ENCODE results near the gene BABAM2.
A peak's percentile ranks its signal among the peaks of the same experiment; 100 is the strongest.
"Not testable (repeated sequence)": the region's sequence is repeated elsewhere in the genome, so short reads cannot be mapped to it uniquely, and the experiment has no call there.

The BABAM2 gene

DNA sequence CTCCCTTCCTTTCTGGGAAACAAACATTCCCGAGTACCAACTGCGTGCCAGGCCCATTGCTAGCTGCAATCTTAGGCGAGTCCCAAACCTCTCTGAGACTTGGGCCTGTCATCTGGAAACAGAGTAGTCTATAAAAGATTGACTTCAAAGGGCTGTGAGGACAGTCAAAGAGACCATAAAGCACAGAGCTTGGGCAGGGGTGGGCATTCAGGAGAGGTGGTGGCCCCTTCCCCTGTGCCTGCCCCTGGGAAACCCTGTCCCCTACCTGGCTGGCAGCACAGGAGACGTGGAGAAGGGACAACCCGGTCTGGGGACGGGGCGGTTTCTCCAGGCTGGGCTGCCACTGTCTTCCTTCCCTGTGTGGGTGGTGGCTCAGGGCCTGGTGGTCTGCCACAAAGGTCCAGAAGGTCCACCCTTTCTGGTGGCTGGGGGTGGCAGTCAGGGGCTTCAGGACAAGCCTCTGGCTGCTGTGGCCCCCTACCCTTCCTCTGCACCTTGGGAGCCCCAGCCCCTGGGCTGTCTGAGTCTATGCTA, 468.2 kb downstream of the BABAM2 start:
- no peak for DNase-seq (ENCODE audit: low read depth in 2 of 2)

DNA sequence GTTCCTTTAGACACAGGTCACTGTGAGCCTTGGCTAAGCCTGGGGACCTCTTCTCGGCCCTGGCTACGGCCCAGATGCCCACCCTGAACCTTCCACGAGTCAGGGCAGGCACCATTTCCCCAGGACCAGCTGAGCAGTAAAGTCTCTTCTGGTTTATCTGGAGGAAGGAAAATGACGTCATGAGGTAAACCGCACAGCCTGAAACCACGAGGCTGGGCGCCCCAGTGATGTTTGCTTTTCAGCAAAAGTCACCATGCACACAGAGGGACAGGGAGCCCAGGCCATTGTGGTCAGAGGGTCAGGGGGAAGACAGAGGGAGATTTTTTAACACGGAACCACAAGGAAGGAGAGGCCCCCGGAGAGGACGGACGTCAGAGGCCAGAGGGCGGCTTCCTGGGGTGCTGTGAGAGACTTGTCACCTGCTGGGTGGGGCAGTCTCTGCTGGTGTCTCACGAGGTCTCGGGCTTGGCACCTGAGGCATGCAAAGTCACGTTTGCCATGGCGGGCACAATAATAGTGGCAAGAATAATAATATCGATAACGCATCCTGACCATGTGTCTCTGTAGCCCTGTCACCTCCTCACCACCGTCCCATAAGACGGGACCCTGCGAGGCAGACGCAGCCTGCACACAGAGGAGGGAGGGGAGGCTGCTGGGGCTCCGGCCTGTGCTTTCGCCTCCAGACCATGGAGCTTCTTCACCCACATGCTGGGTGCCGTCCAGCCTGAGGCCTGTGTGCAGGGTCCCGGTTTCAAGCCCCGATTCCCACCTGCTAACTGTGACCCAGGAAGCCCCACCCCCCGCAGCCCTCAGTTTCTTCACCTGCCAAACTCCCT, 468.9 kb downstream of the BABAM2 start:
- peak; percentile 59 to 81 for DNase-seq (ENCODE audit: low read depth in 2 of 2)

DNA sequence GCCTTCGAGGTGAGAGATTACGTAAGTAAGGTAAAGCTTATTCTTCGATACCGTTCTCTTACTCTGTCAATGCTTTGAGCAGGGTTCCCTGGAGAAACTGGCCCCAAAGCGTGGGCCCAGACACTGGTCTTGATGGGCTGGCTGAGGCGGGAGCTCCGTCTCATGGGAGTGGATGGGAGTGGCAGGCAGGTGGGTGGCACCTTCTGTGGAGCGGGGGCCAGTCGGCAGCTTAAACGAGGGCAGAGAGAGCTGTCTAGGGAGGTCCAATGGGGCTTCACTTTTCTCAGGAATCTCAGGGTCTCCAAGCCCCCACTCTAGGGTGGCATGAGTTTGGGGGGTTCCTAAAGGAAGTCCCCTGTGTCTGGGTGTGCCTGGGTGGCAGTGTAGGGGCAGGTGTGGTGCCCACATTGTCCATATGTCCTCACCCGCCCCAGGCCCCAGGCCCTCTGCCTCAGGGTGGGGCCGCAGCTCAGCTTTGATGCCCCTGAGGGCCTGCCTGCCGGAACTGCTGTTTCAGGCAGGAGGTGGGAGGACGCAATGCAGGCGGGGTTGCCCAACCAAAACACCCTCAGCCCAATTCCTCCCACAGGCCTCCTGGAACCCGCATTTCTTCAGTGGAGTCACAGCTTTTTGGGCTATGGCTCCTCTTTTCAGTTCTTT, 469.7 kb downstream of the BABAM2 start:
- DNase-seq (ENCODE audit: low read depth in 2 of 2), result no peak

DNA sequence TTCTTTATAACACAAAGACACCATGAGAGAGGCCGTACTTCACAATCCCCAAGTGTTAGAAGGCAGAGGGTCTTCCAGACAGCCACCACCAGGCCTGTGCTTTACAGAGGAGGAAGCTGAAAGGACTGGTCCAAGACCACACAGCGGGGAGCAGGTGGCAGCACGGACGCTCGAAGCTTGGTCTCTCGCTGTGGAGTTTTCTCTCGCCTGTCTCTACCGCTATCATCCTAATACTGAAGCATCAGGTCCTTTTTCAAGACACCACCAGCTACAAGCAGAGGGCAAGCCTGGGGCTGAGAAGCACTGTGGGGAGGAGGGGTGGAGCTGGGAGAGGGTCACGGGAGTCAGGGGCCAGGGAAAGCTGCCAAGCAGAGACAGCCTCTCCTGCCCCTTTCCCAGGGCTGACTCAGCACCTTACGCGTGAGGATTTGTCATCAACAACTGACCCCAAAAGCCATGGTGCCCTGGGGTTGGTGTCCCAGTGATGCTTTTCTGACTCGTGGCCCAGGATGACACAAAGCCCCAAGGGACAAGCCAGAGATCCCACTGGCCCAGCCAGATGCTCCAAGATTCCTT, 470.3 kb downstream of the BABAM2 start:
- DNase-seq (ENCODE audit: low read depth in 2 of 2), result no peak

DNA sequence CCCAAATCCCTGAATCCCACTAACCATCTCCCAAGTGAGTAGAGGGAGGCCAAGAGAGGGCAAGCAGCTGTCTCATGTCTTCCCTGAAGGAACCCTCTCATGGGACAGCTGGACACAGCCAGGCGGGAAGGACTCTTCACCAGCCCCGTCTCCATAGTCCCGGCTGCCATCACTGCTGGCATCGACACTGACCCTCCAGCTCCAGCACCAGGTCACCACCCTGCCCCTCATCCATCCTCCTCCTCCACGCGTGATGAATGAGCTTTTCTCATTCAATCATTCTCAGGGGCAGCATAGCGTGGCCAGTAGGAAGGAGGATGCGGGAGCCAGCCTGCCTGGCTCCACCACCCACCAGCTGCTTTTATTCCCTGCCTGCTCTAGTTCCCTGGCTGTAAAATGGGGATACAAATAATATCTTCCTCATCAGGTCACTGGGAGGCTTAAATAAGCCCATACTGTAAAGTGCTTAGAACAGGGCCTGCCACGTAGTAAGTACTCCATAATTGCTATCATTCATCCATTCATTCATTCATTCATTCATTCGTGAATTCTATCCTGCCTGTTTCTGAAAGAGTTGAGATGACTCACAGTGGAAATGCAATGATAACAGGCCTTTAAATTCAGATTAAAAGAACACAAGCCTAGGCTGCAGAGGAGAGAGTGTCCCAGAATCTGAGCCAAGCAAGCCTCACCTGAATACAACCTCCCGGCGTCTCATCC, 471.6 kb downstream of the BABAM2 start:
- no peak for DNase-seq (ENCODE audit: low read depth in 2 of 2)

DNA sequence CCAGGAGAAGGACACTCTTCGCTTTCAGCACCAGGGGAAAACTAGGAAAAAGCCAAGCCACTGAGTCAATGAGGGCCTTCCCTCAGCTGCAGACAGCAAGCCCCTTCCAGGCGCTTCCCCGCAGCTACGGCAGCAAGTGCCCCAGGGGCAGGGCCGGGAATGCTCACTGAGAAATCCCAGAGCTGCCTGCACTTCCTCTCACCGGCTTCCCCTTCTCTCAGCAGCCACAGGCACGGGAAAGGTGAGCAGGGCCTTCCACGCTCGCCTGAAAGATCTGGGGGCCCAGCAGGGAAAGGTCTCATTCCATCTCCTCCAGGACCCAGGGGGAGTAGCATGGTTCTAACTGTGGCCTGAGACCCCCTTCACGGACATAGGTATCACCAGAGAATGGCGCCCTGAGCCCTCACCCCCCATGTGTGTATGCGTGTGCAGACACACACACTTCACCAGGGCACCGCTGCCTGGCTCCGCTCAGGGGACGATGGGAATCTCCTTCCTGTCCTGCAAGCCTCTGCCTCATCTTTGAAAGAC, 472.5 kb downstream of the BABAM2 start:
- no peak for DNase-seq (ENCODE audit: low read depth in 2 of 2)

DNA sequence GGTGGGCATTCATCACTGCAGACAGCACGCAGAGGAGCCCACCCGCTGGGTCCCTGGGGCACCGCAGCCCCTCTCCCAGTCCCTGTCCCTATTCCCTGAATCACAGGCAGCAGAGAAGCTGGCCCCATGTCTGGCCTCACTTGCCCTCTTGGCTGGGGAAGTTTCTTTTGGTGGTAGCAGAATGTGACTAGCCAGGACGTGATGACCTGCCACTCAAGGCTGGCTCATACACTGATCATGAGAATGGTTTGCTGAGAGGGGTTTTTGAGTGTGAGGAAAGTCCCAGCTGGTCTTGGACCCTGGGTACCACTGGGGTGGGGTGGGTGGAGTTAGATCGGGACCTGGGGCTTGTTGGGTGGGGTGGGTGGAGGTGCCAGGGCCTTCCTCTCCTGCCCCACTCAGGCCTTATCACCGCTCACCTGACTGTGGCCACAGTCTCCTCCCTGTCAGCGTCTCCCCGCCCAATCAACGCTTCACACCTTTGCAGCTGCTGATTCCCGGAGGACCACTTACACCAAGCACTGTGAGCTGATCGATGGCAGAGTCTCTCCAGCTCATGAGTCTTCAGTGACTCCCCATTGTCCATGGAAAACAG, 473.3 kb downstream of the BABAM2 start:
- no peak for DNase-seq (ENCODE audit: low read depth in 2 of 2)

DNA sequence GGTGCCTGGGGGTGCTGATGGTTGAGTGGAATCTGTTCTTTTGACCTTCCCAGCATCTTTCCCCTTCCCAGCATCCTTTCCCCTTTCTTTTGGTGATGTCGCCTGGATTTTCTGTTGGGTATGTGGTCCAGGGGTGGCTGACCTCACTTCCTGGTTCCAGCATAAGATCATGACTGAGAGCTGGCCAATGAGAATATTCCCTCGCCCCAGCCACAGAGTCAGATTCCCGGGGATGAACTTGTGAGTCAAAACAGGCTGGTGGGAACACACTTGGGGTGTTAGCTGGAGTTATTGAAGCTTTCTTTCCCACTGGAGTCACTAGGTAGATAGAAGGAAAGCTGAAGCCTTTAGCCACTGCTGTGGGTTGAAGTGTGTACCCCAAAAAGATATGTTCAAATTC, 474.1 kb downstream of the BABAM2 start:
- DNase-seq (ENCODE audit: low read depth in 2 of 2), result no peak

DNA sequence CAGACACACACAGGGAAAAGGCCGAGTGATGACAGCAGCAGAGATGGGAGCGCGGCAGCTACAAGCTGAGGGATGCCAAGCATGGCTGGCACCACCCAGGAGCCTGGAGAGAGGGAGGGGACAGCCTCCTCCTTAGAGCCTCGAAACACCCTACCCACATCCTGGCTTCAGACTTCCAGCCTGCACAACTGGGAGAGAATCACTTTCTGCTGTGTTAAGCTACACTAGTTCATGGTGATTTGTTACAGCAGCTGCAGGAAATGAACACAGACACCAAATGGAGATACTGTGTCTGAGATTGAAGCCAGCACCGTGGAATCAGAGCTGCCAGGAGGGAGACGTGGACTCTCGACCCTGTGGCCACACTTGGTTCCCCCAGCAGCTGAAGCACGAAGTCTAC, 474.6 kb downstream of the BABAM2 start:
- no peak for DNase-seq (ENCODE audit: low read depth in 2 of 2)

DNA sequence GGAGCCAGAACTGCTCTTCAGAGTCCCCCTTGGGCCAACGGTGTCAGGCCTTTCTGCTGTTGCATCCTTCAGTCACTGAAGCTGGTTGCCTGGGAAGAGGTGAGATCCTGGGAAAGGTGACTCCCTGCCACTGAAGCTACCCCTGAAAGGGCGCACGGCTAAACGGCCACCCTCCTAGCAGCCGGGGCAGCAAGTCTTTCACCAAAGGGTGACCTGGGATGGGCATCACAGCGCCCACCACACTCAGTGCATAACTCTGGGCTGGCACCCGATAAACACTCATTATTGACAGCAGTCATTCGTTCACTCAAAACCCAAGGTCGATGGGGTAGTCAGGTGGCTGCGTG, 475.6 kb downstream of the BABAM2 start:
- no peak for DNase-seq (ENCODE audit: low read depth in 2 of 2)

DNA sequence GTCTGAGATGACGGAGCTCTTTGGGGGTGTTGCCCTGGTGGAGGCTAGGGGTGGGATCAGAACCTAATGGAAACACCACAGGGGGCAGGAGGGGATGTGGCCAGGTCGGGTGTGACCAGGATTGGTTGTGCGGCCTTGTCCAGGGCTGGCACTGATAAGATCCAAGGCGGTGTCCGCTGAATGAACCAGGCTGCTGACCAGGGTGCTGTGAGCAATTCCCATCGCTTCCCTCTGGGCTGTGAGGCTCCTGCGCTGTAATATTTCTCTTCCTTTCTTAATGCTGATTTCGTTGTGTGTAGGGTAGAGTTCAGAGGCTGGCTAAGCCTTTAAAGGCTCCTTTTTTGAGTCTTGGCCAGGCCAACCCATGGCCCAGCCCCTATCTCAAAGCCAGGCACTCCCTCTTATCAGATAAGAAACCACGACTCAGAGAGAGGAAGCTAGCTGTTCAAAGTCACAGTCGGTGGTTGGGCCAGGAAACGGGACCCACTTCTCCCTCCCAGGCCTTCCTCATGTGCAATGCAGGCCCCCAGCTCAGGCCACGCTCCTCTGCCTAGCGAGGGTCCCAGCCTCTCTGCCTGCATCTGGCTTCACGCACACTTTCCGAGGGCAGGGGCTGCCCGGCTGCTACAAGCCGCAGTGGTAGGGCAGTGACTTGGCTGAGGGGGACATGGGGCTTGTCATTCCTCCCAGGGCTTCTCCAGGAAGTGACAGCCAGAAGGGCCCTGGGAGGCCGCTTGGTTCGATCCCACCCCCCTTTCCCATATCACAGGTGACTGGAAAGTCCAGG, 476.2 kb downstream of the BABAM2 start:
- DNase-seq (ENCODE audit: low read depth in 2 of 2), result no peak

DNA sequence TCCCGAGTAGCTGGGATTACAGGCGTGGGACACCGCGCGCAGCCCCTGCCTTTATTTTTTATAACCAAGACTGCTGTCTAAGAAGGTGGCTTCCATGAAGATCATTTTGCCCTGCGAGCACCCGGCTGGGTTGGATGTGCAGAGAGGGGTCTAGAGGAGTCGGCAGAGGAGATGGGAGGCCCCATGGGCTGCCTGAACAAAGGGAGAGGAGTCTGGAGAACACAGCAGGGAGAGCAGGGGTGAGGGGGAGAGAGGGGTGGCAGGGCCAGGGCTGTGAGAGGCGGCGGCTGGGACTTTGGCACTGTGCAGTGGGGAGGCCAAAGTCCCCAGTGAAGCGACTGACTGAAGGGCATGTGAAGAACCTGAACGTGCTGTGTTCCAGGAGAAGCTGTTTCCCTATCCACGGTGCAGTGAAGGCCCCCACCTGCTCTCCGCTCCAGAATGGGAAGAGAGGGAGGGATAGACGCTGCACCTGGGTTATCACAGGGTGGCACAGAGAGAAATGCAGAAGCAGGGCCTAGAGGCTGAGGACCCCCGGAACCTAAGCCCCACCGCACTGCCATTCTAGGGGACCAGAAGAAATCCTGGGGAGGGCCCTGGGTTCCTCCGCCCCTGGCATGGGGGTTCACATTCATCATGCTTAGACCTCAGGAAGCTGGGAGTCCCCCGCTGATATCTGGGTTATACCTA, 477.3 kb downstream of the BABAM2 start:
- DNase-seq (ENCODE audit: low read depth in 2 of 2), result no peak

DNA sequence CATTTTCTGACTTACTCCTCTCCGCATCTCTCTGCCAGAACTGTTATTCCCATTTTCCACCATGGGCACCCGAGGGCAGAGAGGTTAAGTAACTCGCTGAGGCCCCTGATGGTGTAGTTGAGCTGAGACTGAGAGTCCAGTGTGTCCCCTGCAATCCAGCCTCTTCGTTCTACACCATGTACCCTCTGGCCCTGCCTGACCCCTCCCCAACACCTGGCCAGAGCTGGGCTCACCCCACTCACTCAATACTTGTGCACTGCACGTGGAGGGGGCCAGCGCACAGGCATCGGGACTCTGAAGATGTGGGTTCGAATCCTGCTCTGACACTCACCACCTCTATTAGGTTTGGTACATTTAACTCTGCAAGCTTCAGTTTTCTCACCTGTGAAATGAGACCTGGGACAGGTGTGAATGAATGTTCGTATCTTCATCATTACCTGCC, 477.8 kb downstream of the BABAM2 start:
- no peak for DNase-seq (ENCODE audit: low read depth in 2 of 2)

DNA sequence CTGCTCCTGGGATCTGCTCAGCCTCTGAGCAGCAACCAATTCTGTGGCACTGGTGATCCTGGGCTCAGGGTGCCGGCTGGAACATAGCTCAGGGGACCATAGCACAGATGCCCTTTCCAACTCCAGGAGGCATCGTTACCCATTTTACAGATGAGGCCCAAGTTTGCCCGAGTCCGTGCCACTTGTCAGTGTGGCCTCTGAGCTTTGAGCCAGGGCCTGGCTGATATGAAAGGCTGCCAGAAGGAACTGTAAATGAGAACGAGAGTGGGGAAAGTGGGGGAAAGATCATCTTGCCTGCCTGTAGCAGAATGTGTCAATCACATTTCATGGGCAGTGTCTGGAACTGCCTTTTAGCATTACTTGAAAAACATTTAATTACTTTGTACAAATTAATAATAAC, 478.8 kb downstream of the BABAM2 start:
- DNase-seq (ENCODE audit: low read depth in 2 of 2), result no peak

DNA sequence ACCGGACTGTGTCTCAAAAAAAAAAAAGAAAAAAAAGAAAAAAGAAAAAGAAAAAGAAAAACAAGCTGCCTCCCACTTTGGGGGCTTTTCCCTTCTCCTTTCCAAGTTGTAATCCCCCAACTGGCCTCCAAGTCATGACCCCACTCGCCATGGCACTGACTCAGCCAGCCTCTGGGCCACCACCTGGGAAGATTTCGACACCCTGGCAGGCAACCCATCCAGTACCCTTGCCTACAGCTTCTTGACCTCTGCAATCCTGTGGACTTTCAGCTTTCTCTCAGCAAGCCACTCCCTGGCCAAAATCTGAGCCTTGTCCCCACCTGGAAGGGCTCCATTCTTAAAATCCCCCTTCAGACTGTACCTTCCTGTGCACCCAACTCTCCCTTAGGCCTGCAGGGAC, 479.8 kb downstream of the BABAM2 start:
- no peak for DNase-seq (ENCODE audit: low read depth in 2 of 2)

DNA sequence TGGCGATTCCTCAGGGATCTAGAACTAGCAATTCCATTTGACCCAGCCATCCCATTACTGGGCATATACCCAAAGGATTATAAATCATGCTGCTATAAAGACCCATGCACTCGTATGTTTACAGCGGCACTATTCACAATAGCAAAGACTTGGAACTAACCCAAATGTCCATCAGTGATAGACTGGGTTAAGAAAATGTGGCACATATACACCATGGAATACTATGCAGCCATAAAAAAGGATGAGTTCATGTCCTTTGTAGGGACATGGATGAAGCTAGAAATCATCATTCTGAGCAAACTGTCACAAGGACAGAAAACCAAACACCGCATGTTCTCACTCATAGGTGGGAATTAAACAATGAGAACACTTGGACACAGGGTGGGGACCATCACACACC, 481.2 kb downstream of the BABAM2 start:
- DNase-seq (ENCODE audit: low read depth in 2 of 2), result not testable (repeated sequence)

DNA sequence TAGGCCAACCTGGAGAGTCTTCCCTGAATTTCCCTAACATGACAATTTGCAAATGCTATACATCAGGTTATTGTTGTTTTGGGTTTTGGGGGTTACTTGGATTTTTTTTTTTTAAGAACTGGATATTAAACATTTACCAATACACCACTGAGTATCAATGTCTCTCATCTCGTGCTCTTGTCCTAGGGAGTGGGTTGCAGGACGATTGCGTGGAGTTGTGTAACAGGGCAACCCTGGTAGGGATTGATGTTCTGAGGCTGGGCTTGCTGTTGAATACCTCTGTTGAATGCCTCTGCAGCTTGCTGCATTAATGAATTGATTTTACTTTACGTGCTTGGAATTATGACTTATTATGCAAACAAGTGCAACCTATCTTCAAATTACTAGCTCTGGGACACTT, 483.3 kb downstream of the BABAM2 start:
- DNase-seq (ENCODE audit: low read depth in 2 of 2), result no peak

DNA sequence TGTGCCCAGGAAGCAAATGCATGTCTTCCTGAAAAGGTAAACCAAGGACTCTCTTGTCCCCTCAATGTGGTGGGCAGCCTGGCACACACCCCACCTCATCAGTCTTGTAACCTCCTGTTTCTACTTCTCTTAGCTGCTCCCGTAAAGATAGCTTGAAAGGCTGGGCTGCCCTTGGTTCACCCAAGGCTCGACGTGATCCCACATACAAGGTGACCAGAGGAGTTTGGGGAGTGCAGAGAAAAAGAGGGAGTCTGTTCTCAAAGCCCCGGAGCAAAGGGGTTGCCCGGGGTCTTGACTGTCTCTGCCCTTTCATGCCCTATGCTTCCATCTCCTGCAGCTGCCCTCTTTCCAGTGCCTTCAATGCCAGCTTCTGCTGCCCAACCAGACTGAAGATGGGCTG, 483.8 kb downstream of the BABAM2 start:
- DNase-seq (ENCODE audit: low read depth in 2 of 2), result no peak

DNA sequence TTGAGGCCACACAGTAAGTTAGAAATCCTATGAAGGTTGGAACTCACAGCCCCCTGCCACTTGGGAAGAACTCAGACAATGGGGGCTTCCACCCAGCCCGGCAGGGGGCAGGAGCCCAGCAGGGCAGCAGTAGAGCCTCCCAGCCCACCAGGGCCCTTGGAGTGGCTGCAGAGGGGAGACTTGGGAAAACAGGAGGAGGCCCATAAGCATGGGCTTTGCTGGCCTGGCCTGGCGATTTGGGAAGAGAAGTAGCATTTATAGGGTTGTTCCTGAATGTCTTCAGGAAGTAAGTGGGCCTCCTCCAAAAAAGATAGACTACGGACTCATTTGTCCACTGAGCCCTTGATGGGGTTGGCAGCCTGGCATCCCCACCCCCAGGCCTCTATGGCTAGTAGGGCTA, 484.7 kb downstream of the BABAM2 start:
- no peak for DNase-seq (ENCODE audit: low read depth in 2 of 2)
